SKM-1 (cell line): ENCODE measurements around the gene POMT2.

Experiments used
- DNase-seq: peaks from one replicate; lab custom pipeline; 2025; ENCODE audit not compliant: unreplicated experiment; lab: John Stamatoyannopoulos, UW

Gene POMT2

GRCh38 chr14:77242752-77243151 is 77.9 kb downstream of the POMT2 start:
- no peak for DNase-seq

- DNase-seq = no peak
Measured at GRCh38 chr14:77241955-77242354, 78.7 kb downstream of the POMT2 start.

GRCh38 chr14:77240336-77240915 is 80.3 kb downstream of the POMT2 start:
- no peak for DNase-seq

GRCh38 chr14:77239412-77239811 is 81.3 kb downstream of the POMT2 start:
- DNase-seq = no peak

GRCh38 chr14:77238996-77239395 is 81.7 kb downstream of the POMT2 start:
- no peak for DNase-seq

- DNase-seq = no peak
Measured at GRCh38 chr14:77238356-77238755, 82.3 kb downstream of the POMT2 start.

GRCh38 chr14:77236814-77237213 is 83.9 kb downstream of the POMT2 start:
- no peak for DNase-seq

GRCh38 chr14:77231721-77232120 is 89.0 kb downstream of the POMT2 start:
- no peak for DNase-seq

- no peak for DNase-seq
Measured at GRCh38 chr14:77230914-77231313, 89.8 kb downstream of the POMT2 start.

- DNase-seq = no peak
Measured at GRCh38 chr14:77228056-77228455, 92.6 kb downstream of the POMT2 start.

GRCh38 chr14:77225892-77226557 is 94.7 kb downstream of the POMT2 start:
- DNase-seq = no peak

GRCh38 chr14:77225254-77225653 is 95.4 kb downstream of the POMT2 start:
- DNase-seq = no peak
